T-helper 1 cell (primary cell): ENCODE data around the gene GARRE1.
"Not testable (repeated sequence)": the region's sequence is repeated elsewhere in the genome, so short reads cannot be mapped to it uniquely, and the experiment has no call there.

Experiments used
- DNase-seq, 5 donors: peaks; one replicate each; pipeline ENCODE4 v3.0.0-alpha.2; 2012 to 2020

The GARRE1 gene

DNA sequence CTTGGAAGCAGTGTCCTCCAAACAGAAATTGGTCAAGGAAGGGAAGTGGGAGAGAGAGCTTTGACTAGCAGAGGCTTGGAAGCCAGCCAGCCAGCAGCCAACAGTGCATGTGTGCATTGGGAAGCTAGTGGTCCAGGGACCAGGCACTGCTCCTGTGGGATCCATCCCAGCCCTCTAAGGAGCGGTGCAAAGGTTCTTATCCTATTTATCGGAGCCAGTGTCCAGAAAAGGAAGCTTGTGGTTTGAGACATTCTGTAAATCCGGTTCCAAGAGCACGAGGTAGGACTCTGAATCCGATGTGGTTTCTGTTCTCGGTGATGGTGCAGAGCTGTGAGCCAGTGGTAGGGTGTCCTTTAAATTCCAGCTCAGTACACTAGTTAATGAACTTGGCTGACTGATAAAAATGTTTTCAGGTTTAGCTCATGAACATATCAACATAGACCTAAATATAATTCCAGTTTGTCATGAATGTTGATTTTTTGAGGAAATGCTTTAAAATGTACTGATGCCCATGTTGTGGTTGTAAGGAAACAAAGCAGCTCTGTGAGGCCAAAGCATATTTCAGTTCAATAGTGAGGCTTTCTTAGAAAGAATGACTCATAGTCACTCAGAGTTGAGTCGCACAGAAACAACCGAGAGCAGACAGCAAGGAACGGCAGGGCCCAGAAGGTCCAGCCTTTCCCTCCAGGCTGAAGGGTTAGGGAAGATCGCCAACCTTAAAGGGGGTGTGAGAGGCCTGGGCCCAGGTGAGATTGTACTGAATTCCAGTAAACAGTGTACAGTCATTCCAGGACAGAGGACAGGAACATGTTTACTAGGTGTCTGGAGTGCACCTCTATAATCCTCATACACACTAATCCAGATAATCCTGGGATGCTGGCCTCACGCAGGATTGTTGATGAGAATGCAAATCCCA, 21.5 kb upstream of the GARRE1 start:
- DNase-seq, result peak in 1 of 5 donors; percentile 73

DNA sequence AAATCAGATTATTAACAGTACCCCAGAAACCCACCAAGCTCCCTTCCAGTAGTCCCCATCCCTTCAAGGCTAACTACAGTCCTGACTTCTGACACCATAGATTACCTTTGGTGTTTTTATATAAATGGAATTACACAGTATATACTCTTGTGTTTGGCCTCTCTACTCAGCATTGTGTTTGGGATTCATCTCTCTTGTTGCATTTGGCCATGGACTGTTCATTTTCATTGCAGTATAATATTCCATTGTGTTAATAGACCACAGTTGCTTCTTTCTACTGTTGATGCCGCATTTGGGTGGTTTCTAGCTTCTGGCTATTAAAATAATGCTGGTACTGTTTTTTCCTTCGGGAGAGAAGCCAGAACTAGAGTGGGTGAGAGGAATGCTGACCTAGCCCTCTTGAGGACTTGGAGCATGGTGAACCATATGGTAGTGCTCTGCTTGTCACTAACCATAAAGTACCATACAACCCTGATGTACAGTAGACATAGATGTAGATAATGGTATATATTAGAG, 18.9 kb upstream of the GARRE1 start:
- no peak for DNase-seq

DNA sequence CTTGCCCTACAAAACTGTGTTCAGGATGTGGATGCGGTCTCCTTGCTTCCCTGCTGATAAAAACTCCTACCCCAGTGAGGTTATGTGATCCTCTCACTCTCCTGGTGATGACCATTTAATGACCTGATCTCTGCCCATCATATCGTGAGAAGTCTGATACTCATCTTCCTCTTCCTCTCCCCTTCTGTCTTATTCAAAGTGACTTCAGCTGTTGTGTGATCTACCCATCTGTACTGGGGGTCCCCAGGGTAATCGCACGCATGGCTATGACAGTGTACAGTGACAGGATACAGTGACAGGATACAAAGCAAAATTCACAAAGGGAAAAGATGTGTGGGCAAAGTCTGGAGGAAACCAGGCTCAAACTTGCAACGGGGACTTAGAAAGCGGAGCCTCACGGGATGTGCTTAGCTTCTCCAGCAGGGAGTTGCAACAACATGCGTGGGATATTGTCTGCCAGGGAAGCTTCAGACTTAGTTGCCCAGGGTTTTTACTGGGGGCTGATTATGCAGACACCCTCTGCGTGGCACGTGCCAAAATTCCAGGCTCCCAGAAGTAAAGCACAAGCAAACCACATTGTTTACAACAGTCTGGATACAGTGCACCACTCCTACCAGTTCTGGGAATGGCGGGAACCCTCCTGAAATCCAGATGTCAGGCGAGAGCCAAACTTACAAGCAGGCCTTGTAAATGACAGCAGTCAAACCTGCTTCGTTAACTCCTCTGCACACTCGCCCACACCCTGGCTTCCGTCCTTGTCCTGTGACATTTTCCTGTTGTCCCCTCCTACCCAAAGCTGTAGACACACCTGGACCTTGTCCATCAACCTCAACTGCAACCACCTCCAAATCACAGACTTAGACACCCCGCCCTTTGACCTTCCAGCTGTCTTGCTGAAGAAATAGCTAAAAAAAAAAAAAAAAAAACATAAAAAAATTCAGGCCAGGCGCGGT, 18.0 kb upstream of the GARRE1 start:
- no peak for DNase-seq

DNA sequence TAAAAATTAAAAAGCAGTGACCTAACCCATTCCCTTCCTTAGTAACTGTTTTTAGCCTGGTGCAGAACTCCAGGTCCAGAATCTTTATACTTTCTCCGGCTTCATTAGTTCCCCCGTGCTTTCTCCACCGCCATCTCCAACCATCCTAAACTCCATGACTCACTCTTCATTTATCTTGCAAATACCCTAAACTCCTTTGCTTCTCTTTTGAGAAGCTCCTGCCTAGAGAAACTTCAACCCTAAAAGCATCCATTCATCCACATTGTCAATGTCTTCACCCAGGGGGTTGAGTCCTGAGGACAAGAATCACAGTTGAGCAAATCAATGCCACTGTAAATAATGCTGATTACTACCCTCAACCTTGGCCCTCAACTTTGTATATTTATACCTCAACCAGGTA, 17.1 kb upstream of the GARRE1 start:
- DNase-seq, result no peak

DNA sequence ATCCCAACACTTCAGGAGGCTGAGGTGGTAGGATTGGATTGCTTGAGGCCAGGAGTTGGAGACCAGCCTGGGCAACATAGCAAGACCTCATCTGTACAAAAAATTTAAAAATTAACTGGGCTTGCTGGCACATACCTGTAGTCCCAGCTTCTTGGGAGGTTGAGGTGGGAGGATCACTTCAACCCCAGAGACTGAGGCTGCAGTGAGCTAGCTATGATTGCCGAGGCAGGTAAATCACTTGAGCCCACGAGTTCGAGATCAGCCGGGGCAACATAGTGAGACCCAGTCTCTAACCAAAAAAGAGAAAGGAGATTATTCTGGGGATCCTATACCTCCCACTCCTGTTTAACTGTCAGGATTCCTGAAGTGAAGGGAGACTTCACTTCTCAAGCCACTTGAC, 16.4 kb upstream of the GARRE1 start:
- no peak for DNase-seq

DNA sequence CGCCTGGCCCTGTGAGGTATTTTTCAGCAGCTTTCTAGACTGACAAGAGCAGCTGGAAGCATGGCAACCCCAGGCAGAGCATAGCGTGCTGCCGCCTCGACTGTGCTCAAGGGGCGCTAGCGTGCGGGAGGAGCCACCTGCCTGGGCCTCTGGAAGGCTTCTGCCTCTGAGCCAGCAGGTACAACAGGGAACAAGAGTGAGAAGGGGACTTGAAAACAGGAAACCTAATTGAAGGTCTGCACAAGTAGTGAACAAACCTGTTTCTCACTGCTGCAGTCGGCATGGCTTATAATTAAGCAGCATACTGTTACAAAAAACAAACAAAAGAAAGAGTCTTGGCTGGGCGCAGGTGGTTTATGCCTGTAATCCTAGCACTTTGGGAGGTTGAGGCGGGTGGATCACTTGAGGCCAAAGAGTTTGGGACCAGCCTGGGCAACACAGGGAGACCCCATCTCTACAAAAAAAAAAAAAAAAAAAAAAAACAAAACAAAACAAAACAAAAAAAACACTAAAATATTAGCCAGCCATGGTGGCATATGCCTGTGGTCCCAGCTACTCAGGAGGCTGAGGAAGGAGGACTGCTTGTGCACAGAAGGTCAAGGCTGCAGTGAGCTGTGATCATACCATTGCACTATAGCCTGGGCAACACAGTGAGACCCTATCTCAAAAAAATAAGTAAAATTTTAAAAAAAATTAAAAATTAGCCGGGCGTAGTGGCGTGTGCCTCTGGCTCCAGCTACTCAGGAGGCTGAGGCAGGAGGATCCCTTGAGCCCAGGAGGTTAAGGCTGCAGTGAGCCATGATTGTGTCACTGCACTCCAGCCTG, 12.6 kb upstream of the GARRE1 start:
- peak in 1 of 5 donors; percentile 24 for DNase-seq

DNA sequence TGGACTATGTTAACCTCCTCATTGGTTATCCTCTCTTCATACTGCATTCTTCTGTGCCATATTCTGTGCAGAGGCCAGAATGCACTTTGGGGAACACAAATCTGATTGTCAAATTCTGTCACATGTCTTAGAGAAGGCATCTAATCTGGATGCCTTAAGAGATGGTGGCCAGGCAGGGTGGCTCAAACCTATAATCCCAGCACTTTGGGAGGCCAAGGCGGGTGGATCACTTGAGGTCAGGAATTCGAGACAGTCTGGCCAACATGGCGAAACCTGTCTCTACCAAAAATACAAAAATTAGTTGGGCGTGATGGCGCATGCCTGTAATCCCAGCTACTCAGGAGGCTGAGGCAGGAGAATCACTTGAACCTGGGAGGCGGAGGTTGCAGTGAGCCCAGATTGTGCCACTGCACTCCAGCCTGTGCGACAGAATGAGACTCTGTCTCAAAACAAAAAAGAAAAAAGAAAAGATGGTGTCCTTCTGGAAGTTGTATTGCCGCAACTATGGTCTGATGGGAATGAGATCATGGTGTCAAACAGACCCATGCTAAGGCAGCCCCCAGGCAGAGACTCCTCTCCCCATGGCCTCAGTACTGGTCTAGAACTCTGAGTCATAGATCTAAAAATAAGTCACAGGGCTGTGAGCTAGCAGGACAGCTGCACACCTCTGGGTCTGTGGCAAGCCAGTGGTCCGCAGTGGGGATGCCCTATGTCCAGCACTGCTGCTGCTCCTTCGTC, 11.0 kb upstream of the GARRE1 start:
- not testable (repeated sequence) for DNase-seq

DNA sequence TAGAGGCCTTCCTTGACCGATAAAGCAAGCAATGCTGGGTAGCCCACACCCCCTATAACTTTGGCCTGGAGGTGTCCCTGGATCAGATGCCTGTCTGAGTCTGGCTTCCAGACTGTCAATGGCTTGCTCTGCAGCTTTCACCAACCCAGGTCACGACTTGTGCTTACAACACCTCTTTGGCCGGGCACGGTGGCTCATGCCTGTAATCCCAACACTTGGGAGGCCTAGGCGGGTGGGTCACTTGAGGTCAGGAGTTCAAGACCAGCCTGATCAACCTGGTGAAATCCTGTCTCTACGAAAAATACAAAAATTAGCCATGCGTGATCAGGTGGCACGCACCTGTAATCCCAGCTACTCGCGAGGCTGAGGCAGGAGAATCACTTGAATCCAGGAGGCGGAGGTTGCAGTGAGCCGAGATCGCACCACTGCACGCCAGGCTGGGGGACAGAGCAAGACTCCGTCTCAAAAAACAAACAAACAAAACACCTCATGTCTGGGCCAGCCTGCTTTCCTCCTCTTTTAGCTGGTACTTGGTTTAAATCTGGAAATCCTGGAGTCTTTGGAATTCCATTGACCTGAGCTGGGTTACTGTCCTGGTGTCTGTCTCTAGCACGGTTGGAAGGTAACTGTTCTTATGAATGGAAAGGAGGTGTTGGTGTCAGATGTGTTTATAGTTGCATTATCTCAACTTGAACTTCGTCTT, 10.3 kb upstream of the GARRE1 start:
- DNase-seq, result no peak

DNA sequence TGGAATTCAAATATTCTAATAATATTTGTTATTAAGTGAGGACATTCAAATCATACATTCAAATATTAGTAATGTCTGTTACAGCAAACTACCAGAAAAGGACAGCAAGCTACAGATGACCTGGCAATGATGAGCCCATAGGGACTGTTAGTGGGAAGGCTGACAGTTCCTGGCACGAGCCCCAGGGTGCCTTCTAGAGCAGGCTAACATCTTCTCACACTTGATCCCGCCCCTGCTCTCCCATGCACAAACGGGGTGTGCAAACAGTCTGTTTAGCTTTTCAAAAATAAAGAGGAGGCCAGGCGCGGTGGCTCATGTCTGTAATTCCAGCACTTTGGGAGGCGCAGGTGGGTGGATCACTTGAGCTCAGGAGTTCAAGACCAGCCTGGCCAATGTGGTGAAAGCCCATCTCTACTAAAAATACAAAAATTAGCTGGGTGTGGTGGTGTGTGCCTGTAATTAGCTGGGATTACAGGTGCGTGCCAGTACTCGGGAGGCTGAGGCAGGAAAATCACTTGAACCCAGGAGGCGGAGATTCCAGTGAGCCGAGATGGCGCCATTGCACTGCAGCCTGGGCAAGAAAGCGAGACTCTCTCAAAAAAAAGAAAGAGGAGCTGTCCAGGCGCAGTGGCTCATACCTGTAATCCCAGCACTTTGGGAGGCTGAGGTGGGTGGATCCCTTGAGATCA, 9.6 kb upstream of the GARRE1 start:
- DNase-seq, result no peak

DNA sequence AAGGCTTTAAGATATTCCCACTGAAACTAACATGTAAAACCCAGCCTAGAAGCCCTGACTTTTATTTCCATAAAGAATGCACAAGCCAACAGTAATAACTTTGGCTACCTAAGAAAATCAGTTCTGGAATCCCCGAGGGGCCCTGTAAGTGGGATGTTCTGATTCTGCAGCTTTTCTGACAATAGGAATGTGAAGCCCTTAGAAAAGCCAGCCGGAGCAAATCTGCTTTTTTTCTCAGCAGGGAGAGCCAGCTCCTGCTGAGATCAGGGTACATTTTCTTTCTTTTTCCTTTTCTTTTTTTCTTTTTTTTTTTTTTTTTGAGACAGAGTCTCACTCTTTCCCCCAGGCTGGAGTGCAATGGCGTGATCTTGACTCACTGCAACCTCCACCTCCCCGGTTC, 8.0 kb upstream of the GARRE1 start:
- DNase-seq, result no peak

DNA sequence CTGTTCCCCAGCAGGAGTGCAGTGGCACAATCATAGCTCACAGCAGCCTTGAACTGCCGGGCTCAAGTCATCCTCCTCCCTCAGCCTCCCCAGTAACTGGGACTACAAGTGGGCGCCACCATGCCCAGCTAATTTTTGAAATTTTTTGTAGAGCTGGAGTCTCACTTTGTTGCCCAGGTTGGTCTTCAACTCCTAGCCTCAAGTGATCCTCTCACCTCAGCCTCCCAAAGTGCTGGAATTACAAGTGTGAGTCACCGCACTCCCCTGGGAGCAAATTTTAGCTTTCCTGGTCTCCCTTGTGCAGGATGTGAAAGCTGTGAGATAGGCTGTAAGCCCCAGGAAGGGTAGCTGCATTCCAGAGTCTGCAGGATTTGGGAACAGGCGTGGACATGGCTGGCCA, 5.4 kb upstream of the GARRE1 start:
- no peak for DNase-seq

DNA sequence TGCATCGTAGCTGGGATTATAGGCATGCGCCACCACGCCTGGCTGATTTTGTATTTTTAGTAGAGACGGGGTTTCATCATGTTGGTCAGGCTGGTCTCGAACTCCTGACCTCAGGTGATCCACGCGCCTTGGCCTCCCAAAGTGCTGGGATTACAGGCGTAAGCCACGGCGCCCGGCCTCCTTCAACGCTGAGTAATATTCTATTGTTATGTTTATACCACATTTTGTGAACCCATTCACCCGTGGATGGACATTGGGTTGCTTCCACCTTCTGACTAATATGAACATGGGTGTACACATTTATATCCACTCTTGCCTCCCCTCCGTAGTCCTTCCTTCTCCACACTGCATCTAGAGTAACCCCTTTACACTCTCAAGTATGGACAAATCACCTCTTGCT, 1.2 kb upstream of the GARRE1 start:
- not testable (repeated sequence) for DNase-seq

DNA sequence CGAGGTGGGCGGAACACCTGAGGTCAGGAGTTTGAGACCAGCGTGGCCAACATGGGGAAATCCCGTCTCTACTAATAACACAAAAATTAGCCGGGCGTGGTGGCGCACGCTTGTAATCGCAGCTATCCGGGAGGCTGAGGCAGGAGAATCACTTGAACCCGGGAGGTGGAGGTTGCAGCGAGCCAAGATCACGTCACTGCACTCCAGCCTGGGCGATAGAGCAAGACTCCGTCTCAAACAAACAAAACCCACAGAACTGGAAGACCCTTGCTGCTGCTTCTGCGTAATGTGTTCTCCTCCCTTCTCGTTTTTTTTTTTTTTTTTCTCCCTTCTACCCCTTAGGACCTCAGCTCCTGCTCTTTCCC, 691 bp upstream of the GARRE1 start:
- DNase-seq, result not testable (repeated sequence)

DNA sequence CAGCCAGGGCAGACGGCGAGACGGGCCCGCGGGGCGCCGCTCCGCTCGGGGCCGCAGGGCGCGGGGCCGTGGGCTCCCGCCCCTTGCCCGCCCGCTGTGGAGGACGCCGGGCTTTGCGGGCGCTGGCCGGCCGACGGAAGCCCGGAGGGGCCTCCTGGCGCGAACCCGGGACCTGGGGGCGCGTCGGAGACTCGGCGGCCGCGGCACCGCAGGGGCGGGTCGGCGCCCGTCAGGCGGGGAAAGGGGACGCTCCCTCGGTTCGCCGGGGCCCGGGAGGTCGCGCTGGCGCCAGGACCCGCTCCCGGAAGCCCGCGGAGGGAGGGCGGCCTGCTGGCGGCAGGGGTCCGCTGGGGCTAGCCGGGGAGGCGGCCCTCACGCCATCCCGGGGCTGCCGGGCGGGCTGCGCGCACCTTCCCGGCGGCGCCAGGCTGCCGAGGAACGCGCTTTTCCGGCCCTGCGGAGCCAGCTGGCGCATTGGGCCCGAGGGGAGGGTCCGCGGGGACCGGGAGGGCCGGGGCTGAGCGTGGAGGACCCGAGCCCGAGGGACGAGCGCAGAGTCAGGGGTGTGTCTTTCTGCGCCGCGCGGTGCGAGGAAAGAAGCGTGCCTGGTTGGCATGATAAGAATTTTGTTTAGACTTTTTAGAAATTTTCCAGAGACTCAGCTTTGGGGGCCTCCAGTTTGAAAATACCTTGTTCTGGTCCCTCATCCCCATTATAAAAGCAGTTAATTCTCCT, 511 bp downstream of the GARRE1 start:
- peak in 3 of 5 donors; percentile 14 to 40 (median 33) for DNase-seq

DNA sequence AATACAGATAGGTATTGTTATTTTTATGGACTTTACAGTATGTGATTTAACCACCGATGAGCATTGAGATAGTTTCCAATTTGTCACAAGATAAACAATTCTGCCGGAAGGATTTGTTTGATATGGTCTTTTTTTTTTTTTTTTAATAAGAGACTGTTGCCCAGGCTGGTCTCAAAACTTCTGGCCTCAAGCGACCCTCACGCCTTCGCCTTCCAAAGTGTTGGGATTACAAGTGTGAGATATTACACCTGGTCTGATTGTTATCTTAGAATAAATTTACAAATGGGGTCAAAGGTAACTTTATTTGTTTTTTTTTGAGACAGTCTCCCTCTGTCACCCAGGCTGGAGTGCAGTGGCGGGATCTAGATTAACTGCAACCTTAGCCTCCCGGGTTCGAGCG, 1.2 kb downstream of the GARRE1 start:
- DNase-seq, result no peak

DNA sequence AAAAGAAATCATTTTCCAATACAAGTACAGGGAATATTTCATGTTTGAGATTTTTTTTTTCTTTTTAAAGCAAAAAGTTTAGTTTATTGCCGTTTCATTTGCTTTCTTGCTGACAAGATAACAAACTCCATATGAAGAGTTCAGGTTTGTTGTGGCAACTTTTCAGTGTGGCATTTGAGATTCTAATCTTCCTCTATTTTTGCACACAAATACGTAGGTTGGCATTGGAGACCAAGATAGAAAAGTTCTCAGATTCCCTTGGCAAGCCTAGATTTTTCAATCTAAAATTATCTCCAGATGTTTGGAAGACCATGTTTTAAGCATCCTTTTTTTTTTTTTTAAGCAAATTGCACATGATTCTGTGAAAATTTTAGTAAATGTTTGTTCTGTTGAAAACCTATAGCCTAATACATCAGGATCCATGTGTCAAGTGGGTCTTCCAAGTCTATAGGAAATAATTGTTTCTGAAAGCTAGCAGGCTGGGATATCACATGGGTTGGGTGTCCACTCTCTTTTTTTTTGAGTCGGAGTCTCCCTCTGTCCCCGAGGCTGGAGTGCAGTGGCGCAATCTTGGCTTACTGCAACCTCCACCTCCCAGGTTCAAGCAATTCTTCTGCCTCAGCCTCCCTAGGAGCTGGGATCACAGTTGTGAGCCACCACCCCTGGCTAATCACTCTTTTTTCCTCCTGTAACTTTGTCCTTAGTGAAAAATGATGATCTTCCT, 2.6 kb downstream of the GARRE1 start:
- no peak for DNase-seq

DNA sequence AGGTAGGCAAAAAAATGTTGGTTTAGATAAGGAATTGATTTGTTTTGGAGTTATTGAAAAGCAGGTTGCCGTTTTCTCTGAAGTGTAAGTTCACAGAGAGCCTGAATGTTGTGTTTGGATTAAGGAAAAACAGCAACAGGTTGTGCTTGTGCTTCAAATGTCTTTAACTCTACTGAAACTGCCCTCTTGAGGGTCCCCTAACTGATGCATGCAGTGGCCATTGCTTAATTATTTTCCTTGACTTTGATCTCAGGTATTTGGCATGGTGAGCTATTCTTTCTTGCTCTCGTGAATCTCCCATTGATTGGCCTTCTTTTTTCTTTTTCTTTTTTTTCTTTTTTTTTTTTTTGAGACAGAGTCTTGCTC, 3.2 kb downstream of the GARRE1 start:
- no peak for DNase-seq

DNA sequence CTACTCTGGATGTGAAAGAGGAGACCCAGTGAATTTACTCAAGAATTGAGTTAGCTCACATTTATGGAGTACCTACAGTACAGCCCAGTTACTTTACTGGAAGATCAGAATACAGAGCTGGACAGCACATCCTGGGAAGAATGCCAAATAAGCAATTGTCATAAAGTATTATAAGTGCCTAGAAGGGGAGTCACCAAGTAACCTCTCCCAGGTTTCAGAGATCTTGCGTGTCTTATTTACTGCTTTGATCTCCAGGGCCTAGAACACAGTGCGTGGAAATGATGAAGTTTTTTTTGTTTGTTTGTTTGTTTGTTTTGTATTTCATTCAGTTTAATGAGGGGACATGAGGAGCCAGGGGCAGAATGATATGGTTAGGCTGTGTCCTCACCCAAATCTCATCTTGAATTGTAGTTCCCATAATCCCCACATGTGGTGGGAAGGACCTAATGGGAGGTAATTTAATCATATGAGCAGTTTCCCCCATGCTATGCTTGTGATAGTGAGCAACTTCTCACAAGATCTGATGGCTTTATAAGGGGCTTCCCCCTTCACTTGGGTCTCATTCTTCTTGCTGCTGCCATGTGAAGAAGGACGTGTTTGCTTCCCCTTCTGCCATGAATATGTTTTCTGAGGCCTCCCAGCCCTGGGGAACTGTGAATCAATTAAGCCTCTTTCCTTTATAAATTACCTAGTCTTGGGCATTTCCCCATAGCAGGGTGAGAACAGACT, 5.2 kb downstream of the GARRE1 start:
- DNase-seq, result no peak
